HG03469 (cell line): ENCODE data around the gene SLC4A3.

Experiments
- ATAC-seq: cut with Tn5 transposase; IDR thresholded peaks from one replicate; pipeline ENCODE4 v1.9.1; 2021; ENCODE audit warnings: mild to moderate bottlenecking, moderate library complexity, moderate number of reproducible peaks; ENCODE audit not compliant: unreplicated experiment

Gene SLC4A3

GRCh38 chr2:219631406-219631891 lies 4.0 kb downstream of the SLC4A3 start:
- no peak for ATAC-seq

GRCh38 chr2:219631904-219632759 lies 4.7 kb downstream of the SLC4A3 start:
- ATAC-seq: no peak

- ATAC-seq: no peak
Measured at GRCh38 chr2:219632760-219633105, 5.3 kb downstream of the SLC4A3 start.

- no peak for ATAC-seq
Measured at GRCh38 chr2:219633276-219634065, 6.0 kb downstream of the SLC4A3 start.

GRCh38 chr2:219634171-219634940 lies 6.9 kb downstream of the SLC4A3 start:
- no peak for ATAC-seq

- ATAC-seq: no peak
Measured at GRCh38 chr2:219634951-219635751, 7.7 kb downstream of the SLC4A3 start.

- no peak for ATAC-seq
Measured at GRCh38 chr2:219636144-219636915, 8.9 kb downstream of the SLC4A3 start.

- ATAC-seq: no peak
Measured at GRCh38 chr2:219636941-219637841, 9.8 kb downstream of the SLC4A3 start.

- ATAC-seq: no peak
Measured at GRCh38 chr2:219637842-219638185, 10.4 kb downstream of the SLC4A3 start.

GRCh38 chr2:219638217-219638947 lies 11.0 kb downstream of the SLC4A3 start:
- ATAC-seq: no peak

GRCh38 chr2:219638948-219639755 lies 11.7 kb downstream of the SLC4A3 start:
- ATAC-seq: no peak

GRCh38 chr2:219641390-219642068 lies 14.1 kb downstream of the SLC4A3 start:
- ATAC-seq: no peak

GRCh38 chr2:219642069-219642454 lies 14.6 kb downstream of the SLC4A3 start:
- ATAC-seq: no peak

GRCh38 chr2:219642465-219643083 lies 15.1 kb downstream of the SLC4A3 start:
- peak; percentile 95 for ATAC-seq

GRCh38 chr2:219643084-219643473 lies 15.6 kb downstream of the SLC4A3 start:
- no peak for ATAC-seq

GRCh38 chr2:219643788-219644398 lies 16.5 kb downstream of the SLC4A3 start:
- ATAC-seq: no peak
